GM06990 (cell line): ENCODE measurements around the gene BABAM2.

Experiments
- DNase-seq: peaks from one replicate; pipeline ENCODE4 v3.0.0-alpha.2; 2011; ENCODE audit not compliant: insufficient read length; ENCODE audit errors: extremely low read depth
- H3K27me3 ChIP-seq: replicated peaks from 2 replicates; pipeline ENCODE4 v1.6.0; 2011; ENCODE audit warnings: low read length; ENCODE audit not compliant: control insufficient read depth, insufficient read depth
- H3K36me3 ChIP-seq: 2 replicates; pipeline ENCODE4 v1.5.1; 2011; ENCODE audit warnings: low read length; ENCODE audit not compliant: control insufficient read depth, insufficient read depth
- H3K4me3 ChIP-seq: replicated peaks from 2 replicates; pipeline ENCODE4 v1.5.1; 2011; ENCODE audit warnings: low read depth, mild to moderate bottlenecking, control low read depth, low read length
- CTCF ChIP-seq: IDR thresholded peaks from 2 replicates; pipeline ENCODE4 v1.5.1; 2011; ENCODE audit warnings: low read length, control low read depth, mild to moderate bottlenecking, inconsistent platforms; ENCODE audit not compliant: insufficient read depth, poor library complexity, severe bottlenecking

The BABAM2 gene

DNA sequence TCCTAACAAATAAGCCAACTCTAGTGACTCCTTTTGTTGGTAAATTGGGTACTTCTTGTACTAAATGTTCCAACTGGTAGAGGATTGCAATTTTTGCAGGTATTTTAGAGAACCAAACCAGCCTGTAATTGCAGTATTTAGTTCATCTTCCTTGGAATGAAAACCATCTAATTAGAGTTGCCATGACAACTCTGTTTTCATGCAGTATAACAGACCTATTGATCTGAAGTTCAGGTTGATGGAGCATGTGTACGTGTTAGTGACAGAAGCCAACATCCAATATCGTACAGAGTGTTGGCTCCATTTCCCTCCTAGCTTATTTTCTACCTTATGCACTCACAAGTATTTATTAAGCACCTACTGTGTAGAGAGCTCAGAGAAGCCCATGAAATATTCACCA, 325.8 kb downstream of the BABAM2 start:
- TF ChIP-seq CTCF, result no peak
- Histone ChIP-seq H3K27me3 (no peaks in the 10 kb centered on the region), H3K36me3 (no peaks in the 10 kb centered on the region), H3K4me3 (no peak overlapping the region)
- DNase-seq, result no peak

DNA sequence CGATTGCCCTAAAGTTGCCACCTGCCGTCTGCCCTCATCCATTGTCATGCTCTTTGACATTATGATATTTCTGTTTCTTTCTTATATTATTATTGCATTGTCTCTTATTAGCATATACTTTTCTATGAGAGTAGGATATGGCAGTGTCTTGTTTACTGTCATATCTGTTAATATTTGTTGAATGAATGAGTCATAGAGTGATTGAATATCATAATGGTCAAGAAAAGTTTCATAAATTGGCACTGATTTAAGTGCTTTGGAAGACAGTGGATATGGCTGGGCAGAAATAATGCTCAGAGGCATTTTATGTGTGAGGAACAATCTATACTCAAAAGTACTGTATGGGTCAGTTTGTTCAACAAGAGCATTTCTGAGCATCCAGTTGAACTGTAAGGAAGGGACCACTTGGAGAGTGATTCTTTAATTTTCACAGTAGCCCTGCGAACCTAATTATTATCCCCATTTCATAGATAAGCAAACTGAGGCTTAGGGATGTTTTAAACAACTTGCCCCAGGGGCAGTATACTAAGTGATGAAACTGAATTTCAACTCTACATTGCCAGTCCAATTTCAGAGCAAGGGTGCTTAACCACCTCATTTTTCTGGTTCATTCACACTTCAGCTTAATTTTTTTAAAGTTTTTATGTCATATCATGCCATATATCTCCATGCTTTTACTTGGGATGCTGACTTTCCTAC, 326.7 kb downstream of the BABAM2 start:
- H3K36me3 ChIP-seq, result no peaks in the 10 kb centered on the region
- DNase-seq, result no peak
- no peaks in the 10 kb centered on the region for H3K27me3 ChIP-seq
- H3K4me3 ChIP-seq, result no peak overlapping the region
- TF ChIP-seq CTCF, result no peak

DNA sequence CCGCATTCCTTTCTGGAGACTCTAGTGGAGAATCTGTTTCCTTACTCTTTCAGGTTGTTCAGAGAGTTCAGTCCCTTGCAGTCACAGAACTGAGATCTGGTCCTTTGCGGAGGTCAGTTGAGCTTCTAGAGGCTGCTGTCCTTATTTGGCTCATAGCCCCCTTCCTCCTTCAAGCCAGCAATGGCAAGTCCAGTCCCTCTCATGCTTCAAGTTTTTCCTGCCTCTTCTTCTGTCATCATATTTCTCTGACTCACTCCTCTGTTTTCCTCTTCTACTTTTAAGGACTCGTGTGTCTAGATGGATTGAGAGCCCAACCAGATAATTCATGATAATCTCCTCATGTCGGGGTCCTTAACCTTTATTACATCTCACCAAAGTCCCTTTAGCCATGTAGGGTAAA, 328.6 kb downstream of the BABAM2 start:
- no peak overlapping the region for H3K4me3 ChIP-seq
- no peak for TF ChIP-seq CTCF
- no peaks in the 10 kb centered on the region for H3K27me3 ChIP-seq

DNA sequence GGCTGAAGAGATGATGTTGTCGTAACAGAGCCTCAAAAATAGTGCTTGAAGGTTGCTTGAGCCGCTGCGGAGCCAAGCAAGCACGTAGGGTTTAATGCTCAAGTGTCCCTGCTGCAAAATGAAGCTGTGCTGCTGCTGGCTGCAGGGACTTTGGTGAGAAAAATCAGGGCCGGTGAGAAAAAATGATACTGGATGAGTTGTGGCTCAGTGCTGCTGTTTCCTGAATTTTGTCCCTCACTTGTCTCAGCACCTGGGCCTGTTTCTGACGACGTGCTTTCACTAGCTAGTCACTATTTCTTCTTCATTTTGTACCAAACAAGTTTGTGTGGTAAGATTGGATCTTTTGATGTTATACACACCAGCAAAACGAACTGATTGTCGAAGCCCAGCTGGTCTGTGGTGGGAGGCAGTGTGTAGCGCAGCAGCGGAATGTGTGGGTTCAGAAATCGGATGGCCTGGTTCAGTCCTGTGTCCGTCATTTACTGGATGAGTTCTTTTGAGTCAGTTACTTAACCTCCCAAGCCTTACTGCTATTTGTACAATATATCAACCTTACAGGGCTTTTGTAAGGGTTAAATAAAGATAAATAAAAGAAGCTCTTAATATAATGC, 329.3 kb downstream of the BABAM2 start:
- H3K4me3 ChIP-seq, result no peak overlapping the region
- no peak for DNase-seq
- H3K27me3 ChIP-seq, result no peaks in the 10 kb centered on the region
- no peaks in the 10 kb centered on the region for H3K36me3 ChIP-seq
- TF ChIP-seq CTCF, result no peak

More for the DNA sequence above, 328.6 kb downstream of the BABAM2 start:
- no peak for DNase-seq
- no peaks in the 10 kb centered on the region for H3K36me3 ChIP-seq

DNA sequence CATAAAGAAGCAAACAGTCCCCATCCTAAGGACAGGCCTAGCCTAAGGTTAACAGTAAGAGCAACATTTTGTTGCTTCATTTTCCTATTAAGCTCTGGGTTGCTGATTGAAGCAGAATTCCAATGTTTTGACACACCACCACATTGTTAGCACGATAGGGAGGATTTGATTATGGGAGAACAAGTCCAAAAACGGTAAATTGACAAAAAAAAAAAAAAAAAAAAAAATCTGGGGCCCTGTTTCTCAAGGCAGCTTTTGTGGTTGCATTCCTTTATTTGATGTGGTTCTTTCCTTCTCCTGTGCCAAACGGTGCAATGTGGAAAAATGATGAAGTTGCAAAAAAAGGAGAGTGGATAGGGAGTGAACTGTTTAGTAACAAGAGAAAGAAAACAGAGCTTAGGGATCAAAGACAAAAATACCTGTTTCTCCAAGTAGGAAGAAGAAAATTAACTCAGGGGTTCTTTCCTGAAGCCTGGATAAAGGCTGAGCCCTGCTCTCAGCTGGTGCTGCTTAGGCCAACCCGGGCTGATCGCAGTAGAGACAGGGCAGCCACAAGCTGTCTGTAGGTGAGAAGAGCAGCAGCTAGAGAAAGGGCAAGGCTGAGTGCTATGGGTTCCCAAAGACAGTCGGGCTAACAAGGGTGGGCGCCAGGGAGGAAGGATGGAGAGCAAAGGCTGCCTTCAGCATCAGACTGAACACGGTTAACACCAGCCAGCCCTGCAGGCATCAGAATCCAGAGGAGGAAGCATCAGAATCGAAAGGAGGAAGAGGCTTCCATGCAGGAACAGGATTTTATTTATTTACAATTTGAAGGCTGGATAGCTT, 334.3 kb downstream of the BABAM2 start:
- DNase-seq, result no peak
- no peak for TF ChIP-seq CTCF
- Histone ChIP-seq H3K4me3 (no peak overlapping the region), H3K36me3 (no peaks in the 10 kb centered on the region), H3K27me3 (no peaks in the 10 kb centered on the region)
